ENCODE data around the gene JMJD8. TPM values are rescaled to one million over a fixed set of nuclear protein-coding genes. Genes with fewer than 3 reads are reported as not detected.

JMJD8 gene
- total and polyA plus RNA-seq, 8 donors = 41.7 to 72.6 (median 45.5) TPM

- Histone ChIP-seq H3K4me1 (peaks cover 30 to 67% of the 10 kb centered on the region in 2 donors), H3K27ac (no peak overlapping the region), H3K4me3 (peak overlapping the region in 1 of 2 donors; percentile 70), H3K36me3 (peaks cover 0 to 42% of the 10 kb centered on the region in 2 donors), H3K27me3 (peaks cover 0 to 8% of the 10 kb centered on the region in 2 donors), H3K9me3 (no peaks in the 10 kb centered on the region)
- no peak for TF ChIP-seq CTCF (IDR thresholded peaks at IDR 0.05)
- no peak for DNase-seq
- ATAC-seq = no peak
- intact Hi-C loops (cut with DNase I) = no loop called here
These were observed 2.2 kb downstream of the JMJD8 start for GRCh38 chr16:681746-682427.

GRCh38 chr16:680967-681745 is 3.0 kb downstream of the JMJD8 start:
- ATAC-seq (no peak), DNase-seq (peak in 1 of 4 donors; percentile 56)
- Histone ChIP-seq H3K27ac (peak overlapping the region; percentile 80 to 91), H3K36me3 (peaks cover 0 to 35% of the 10 kb centered on the region in 2 donors), H3K4me3 (peak overlapping the region; percentile 62 to 70), H3K27me3 (peaks cover 0 to 15% of the 10 kb centered on the region in 2 donors), H3K9me3 (no peaks in the 10 kb centered on the region), H3K4me1 (peaks cover 30 to 68% of the 10 kb centered on the region in 2 donors)
- intact Hi-C loops (cut with DNase I) = no loop called here
- TF ChIP-seq CTCF (IDR thresholded peaks at IDR 0.05) = no peak

GRCh38 chr16:680625-680945 is 3.5 kb downstream of the JMJD8 start:
- no peak for TF ChIP-seq CTCF (IDR thresholded peaks at IDR 0.05)
- intact Hi-C loops (cut with DNase I) = no loop called here
- peak overlapping the region; percentile 62 to 70 for H3K4me3 ChIP-seq
- peaks cover 30 to 64% of the 10 kb centered on the region in 2 donors for H3K4me1 ChIP-seq
- DNase-seq = no peak
- H3K27me3 ChIP-seq = peaks cover 0 to 21% of the 10 kb centered on the region in 2 donors
- H3K36me3 ChIP-seq = peaks cover 0 to 31% of the 10 kb centered on the region in 2 donors
- H3K27ac ChIP-seq = peak overlapping the region; percentile 80 to 91
- no peaks in the 10 kb centered on the region for H3K9me3 ChIP-seq
- ATAC-seq = no peak

- DNase-seq (peak; percentile 80 to 94 (median 88)), ATAC-seq (peak; percentile 80)
- Histone ChIP-seq H3K4me3 (peak within 1 kb of the TSS; percentile 62 to 70), H3K27ac (peak within 1 kb of the TSS; percentile 80 to 91), H3K9me3 (no peaks in the 10 kb centered on the region), H3K4me1 (peaks cover 33 to 65% of the 10 kb centered on the region in 2 donors), H3K27me3 (peaks cover 0 to 26% of the 10 kb centered on the region in 2 donors), H3K36me3 (peaks cover 0 to 25% of the 10 kb centered on the region in 2 donors)
- intact Hi-C loops (cut with DNase I) = no loop called here
- no peak for TF ChIP-seq CTCF (IDR thresholded peaks at IDR 0.05)
These were observed 4.1 kb downstream of the JMJD8 start, which contains the start of gene STUB1 for GRCh38 chr16:679814-680624. STUB1 (plus strand) TSS chr16:680410; CDS start chr16:680526, 116 bp downstream.

Data from left lung (tissue), 10 donors.